HG02943 (cell line): ENCODE results near the gene PTX4.
"Not testable (repeated sequence)": the region's sequence is repeated elsewhere in the genome, so short reads cannot be mapped to it uniquely, and the experiment has no call there.

Experiments used
- ATAC-seq: cut with Tn5 transposase; IDR thresholded peaks from one replicate; pipeline ENCODE4 v1.9.1; 2021; ENCODE audit warnings: mild to moderate bottlenecking, low read depth, moderate library complexity; ENCODE audit not compliant: unreplicated experiment

The PTX4 gene

GRCh38 chr16:1448536-1449116 lies 40.1 kb downstream of the PTX4 start:
- no peak for ATAC-seq

- no peak for ATAC-seq
Measured at GRCh38 chr16:1447965-1448364, 40.8 kb downstream of the PTX4 start.

GRCh38 chr16:1446296-1447080 lies 42.3 kb downstream of the PTX4 start:
- no peak for ATAC-seq

GRCh38 chr16:1445518-1446203 lies 43.1 kb downstream of the PTX4 start:
- ATAC-seq, result no peak

GRCh38 chr16:1444730-1445517 lies 43.8 kb downstream of the PTX4 start:
- no peak for ATAC-seq

GRCh38 chr16:1443980-1444729 lies 44.6 kb downstream of the PTX4 start, which contains the start of gene CCDC154:
Gene CCDC154, minus strand, starts transcription at chr16:1444556. Its CDS starts 234 bp downstream, at chr16:1444322.
- no peak for ATAC-seq

- ATAC-seq, result no peak
Measured at GRCh38 chr16:1443403-1443973, 45.3 kb downstream of the PTX4 start.

GRCh38 chr16:1442697-1443096 lies 46.0 kb downstream of the PTX4 start:
- ATAC-seq, result no peak

- ATAC-seq, result no peak
Measured at GRCh38 chr16:1441391-1441829, 47.3 kb downstream of the PTX4 start.

GRCh38 chr16:1439699-1440074 lies 49.1 kb downstream of the PTX4 start:
- ATAC-seq, result not testable (repeated sequence)

- no peak for ATAC-seq
Measured at GRCh38 chr16:1439058-1439698, 49.6 kb downstream of the PTX4 start.

GRCh38 chr16:1438229-1439057 lies 50.3 kb downstream of the PTX4 start:
- no peak for ATAC-seq

GRCh38 chr16:1437606-1438005 lies 51.1 kb downstream of the PTX4 start:
- no peak for ATAC-seq

GRCh38 chr16:1436731-1437355 lies 51.9 kb downstream of the PTX4 start:
- no peak for ATAC-seq

- no peak for ATAC-seq
Measured at GRCh38 chr16:1435921-1436697, 52.6 kb downstream of the PTX4 start.
